ENCODE measurements around the gene FOXC2.

FOXC2 gene

GRCh38 chr16:86580791-86581170, 14.2 kb downstream of the FOXC2 start:
- Histone ChIP-seq H3K9me3 (ENCODE audit: severe bottlenecking) (no peaks in the 10 kb centered on the region), H3K4me3 (ENCODE audit: low read depth, low read length) (no peak overlapping the region), H3K27ac (no peak overlapping the region), H3K36me3 (no peaks in the 10 kb centered on the region), H3K27me3 (ENCODE audit: insufficient read depth, low read depth, severe bottlenecking) (no peaks in the 10 kb centered on the region)
- DNase-seq, result no peak
- no peak for TF ChIP-seq CTCF (IDR thresholded peaks at IDR 0.05; ENCODE audit: low read depth, low read length)

GRCh38 chr16:86581458-86581857, 14.8 kb downstream of the FOXC2 start:
- H3K27me3 ChIP-seq (ENCODE audit: insufficient read depth, low read depth, severe bottlenecking), result no peaks in the 10 kb centered on the region

GRCh38 chr16:86584071-86584685, 17.5 kb downstream of the FOXC2 start:
- Histone ChIP-seq H3K9me3 (ENCODE audit: severe bottlenecking) (no peaks in the 10 kb centered on the region), H3K27me3 (ENCODE audit: insufficient read depth, low read depth, severe bottlenecking) (no peaks in the 10 kb centered on the region), H3K36me3 (no peaks in the 10 kb centered on the region), H3K4me3 (ENCODE audit: low read depth, low read length) (no peak overlapping the region), H3K27ac (no peak overlapping the region)
- DNase-seq, result no peak
- no peak for TF ChIP-seq CTCF (IDR thresholded peaks at IDR 0.05; ENCODE audit: low read depth, low read length)

More at GRCh38 chr16:86581458-86581857, 14.8 kb downstream of the FOXC2 start:
- no peak for DNase-seq
- Histone ChIP-seq H3K27ac (no peak overlapping the region), H3K4me3 (ENCODE audit: low read depth, low read length) (no peak overlapping the region), H3K9me3 (ENCODE audit: severe bottlenecking) (no peaks in the 10 kb centered on the region), H3K36me3 (no peaks in the 10 kb centered on the region)
- no peak for TF ChIP-seq CTCF (IDR thresholded peaks at IDR 0.05; ENCODE audit: low read depth, low read length)

- no peak for TF ChIP-seq CTCF (IDR thresholded peaks at IDR 0.05; ENCODE audit: low read depth, low read length)
- no peak overlapping the region for H3K27ac ChIP-seq
- no peak for DNase-seq
- H3K4me3 ChIP-seq (ENCODE audit: low read depth, low read length), result no peak overlapping the region
- no peaks in the 10 kb centered on the region for H3K27me3 ChIP-seq (ENCODE audit: insufficient read depth, low read depth, severe bottlenecking)
- H3K36me3 ChIP-seq, result no peaks in the 10 kb centered on the region
- H3K9me3 ChIP-seq (ENCODE audit: severe bottlenecking), result no peaks in the 10 kb centered on the region
Measured at GRCh38 chr16:86584726-86585721, 18.4 kb downstream of the FOXC2 start.

- TF ChIP-seq CTCF (IDR thresholded peaks at IDR 0.05; ENCODE audit: low read depth, low read length), result no peak
- H3K27ac ChIP-seq, result no peak overlapping the region
- DNase-seq, result no peak
- H3K36me3 ChIP-seq, result no peaks in the 10 kb centered on the region
- no peak overlapping the region for H3K4me3 ChIP-seq (ENCODE audit: low read depth, low read length)
- no peaks in the 10 kb centered on the region for H3K9me3 ChIP-seq (ENCODE audit: severe bottlenecking)
- H3K27me3 ChIP-seq (ENCODE audit: insufficient read depth, low read depth, severe bottlenecking), result no peaks in the 10 kb centered on the region
Measured at GRCh38 chr16:86585821-86586611, 19.4 kb downstream of the FOXC2 start.

Data from WERI-Rb-1 (cell line).